HG03558 (cell line): ENCODE data around the gene STK17A.

Source experiments
- ATAC-seq: cut with Tn5 transposase; IDR thresholded peaks from one replicate; pipeline ENCODE4 v1.9.1; 2021; ENCODE audit warnings: moderate number of reproducible peaks; ENCODE audit not compliant: unreplicated experiment; ENCODE audit errors: extremely low read depth

Gene STK17A

DNA sequence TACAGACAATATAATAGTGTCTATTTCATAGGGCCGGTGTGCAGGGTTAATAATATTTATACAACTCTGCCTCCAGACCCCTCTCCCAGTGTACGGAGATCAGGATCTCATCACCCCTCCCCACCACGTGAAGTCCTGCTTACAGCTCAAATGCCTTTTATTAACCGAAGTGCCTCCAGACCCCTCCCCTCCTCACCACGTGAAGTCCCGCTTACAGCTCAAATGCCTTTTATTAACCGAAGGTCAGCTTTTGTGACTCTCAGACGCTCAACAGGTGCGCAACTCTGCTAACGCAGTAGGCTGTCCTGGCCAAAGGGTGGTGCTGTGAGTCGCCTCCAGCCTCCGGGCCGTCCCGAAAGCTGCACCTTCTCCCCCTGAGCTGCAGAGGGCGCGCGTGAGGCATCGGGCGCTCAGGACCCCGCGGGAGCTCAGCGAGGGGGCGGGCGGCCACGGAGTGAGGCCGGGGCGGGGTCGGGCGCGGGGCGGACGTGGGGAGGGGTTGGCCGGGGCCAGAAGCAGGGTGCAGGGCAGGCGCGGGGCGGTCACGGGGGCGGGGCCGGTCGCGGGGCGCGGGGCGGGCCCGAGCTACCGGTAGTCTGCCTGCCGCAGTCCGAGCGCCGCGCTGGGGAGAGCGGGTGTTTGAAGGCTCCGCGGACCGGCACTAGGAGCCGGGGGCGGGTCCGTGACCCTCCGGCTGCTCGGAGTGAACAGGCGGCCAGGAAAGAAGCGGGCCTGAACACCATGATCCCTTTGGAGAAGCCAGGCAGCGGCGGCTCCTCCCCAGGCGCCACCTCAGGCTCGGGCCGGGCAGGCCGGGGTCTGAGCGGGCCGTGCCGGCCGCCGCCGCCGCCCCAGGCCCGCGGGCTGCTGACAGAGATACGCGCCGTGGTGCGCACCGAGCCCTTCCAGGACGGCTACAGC is at the start of gene STK17A:
Gene STK17A (plus strand): TSS at position 606 of the 921 bp plus-strand sequence. CDS start 136 bp downstream, at position 742.
- ATAC-seq = peak; percentile 33

DNA sequence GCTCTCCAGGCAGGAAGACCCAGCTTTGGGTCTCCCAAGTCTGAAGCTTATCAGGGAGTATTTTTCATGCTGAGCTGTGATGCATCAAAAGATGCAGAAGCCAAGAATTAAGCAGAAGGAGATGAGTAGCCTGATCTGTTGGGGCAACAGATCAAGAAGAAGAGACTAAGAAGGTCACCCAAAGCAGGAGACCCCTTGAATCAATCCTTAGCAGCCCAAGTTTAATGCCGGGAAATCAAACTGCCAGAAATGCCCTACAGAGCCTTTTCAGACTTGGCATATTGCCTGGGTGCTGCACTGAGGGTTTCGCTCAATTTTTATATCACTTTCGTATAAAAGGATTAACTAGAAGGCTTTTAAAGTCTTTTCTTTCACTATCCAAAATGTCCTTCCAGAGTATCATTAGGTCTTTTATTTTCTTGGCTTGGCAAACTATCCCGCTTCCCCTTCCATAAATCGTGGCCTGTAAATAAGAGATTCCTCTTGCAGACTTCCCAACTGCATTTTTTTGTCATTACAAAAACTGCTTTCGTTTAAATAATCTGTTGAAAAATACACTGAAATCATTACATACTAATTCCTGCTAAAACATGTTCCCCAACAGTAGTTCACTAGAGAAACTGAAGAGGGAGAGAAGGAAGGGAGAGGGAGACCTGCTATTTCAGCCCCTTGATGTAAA is 49.0 kb upstream of the STK17A start:
- ATAC-seq = no peak

DNA sequence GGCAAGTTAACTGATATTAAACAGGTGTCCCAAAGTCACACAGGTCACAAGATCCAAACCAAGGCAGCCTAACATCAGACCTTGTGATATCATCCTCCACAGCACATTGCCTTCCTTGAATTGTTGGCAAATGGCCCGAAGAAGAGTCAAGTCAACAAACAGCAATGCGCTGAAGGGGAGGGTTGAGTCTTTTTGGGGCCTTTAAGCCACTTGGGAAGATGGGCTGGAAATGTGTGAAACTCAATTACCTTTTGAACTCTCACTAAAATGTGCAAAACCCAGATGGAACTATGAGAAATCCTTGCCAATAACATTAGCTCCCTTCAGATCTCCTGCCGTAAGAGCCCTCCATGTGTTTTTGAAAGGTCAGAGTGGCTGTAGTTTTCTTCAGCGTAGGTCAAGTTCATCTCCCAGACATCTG is 47.9 kb upstream of the STK17A start:
- ATAC-seq = no peak

DNA sequence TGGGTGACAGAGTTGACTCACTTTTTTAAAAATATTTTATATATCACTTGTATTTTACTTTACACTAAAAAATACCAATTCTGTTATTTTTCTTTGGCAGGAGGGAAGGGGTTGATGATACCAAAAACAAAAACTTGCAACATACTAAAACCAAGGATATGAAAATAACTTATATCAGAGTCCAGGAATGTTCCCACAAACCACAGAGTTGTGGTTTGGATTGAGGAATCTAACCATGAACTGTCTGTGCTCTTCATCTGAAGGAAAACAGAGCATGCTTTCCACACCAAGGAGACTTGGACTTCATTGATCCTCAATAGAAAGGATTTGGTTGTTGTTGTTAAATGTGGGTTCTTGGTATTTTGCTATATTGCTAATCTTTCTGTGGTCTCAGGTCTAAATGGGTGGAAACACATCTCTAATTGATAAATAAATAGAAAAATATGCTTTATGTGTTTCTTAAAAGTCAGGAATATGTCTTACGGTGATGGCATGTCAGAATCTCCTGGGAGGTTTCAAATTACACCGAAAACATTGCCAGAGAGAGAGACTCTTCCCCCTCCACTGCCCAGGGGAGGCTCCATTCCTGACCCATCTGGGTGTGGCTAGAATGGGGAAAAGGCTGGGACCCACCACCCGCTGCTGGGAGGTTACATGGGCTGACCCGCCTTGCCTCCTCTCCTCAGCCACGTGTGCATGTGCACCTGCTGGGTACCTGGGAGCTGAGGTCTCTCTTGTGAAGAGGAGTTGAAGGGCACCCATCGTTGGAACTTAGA is 46.9 kb upstream of the STK17A start:
- ATAC-seq = no peak

DNA sequence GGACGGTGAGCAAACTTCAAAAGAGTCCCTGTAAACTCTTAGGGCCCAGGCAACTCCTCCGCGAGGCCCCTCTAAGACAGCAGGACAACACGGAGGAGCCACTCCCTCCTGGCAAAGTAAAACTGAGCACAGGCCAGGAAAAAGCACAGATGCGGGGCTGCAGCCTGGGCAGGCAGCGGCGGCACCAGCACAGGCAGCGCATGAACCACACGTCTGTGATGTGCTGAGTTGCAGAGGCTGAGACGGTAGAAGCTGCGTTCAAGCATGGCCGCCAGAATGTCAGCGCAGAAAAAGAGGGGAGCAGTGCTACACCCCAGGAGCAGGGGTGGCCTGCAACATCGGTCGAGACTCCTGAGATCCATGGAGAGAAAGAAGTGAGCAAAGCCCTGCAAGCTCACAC is 46.1 kb upstream of the STK17A start:
- no peak for ATAC-seq

DNA sequence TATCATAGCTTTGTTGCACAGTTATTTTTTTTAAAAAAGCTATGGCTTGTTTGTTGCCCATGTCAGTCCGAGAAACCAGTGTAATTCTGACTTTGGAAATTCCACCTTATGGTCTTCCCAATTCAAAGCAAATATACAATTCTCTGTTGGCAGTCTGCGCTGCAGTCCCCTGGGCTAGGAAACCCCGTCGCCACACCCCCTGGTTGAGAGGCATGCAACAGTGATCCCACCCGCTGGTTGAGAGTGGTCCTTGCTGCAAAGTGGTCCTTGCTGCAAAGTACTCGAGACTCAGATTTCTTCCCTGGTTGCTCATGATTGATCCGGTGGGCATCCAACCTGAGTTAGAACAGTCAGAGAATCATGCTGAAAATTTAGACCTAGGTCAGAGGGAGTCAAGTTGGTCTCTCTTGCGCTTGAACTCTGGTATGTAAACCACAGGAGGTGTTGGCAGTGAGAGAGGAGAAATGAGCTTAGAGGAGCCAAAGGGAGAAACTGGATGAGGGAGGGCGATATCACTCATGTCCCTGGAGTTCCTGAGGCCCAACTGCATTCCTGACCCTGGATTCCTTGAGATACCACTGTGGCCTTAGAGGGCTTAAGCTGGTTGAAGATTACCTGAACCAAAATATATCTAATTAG is 45.0 kb upstream of the STK17A start:
- ATAC-seq = no peak

DNA sequence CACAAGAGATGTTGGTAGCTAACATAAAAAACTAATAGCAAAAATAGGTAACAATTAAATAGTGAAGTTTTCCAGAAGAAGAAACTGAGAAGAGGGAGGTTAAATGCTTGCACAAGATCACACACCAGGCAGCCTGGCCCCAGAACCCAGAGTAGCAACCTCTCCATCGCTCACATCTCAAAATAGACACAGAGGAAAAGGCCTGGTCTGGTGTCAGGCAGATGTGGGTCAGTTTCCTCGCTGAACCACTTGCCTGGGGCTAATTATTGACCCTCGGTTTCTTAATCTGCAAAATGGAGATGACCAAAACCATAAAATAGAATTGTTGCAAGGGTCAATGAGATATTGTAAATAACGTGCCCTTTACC is 44.5 kb upstream of the STK17A start:
- no peak for ATAC-seq

DNA sequence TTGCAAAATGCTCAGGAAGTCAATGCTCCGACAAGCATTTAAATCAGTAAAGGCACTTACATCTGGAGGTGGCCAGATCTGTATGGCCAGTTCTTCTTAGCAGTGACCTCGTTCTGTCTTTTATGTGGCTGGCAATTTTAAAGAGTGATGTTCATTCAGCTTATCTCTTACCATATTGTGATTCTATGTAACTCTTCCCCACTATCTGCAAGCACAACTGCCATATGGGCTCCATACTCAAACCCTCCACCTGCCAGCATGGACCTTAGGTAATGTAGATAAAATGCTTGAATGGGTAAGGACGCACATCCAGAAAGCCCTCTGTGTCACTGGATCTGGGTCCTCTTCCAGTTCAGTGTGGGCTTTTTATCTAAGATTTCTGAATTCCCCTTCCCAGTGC is 42.4 kb upstream of the STK17A start:
- ATAC-seq = no peak

DNA sequence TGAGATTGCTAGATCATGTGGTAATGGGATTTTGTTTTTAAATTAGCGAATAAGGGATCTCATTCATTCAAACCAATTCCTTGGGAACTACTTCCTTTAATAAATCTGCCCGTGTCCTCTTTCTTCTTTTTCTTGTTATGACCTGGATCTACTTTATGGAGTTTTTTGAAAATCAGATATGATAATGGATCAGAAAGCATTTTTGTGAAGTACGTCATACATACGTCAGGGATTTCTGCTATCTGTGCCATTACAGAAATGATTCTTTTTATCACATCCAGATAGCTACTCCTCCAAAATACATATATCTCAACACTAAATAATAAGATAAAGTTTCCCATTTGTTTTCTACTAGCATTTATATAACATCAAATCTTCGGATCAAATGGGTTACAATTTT is 40.2 kb upstream of the STK17A start:
- ATAC-seq = no peak

DNA sequence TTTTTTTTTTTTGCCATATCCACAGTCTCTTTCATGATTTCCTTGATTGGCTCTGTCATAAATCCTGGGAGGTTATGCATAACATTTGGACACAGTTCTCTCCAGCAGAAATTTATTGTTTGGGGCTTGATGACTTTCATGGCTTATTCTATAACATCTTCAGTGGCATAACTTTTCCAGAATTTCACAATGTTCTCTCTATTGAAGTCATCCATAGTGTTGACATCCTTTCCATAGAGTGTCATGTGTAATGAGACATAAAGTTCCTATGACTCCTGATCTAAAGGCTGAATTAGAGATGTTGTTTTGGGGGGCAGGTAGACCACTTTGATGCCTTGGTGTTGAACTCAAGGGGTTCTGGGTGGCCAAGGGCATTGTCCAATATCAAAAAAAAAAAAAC is 36.7 kb upstream of the STK17A start:
- no peak for ATAC-seq

DNA sequence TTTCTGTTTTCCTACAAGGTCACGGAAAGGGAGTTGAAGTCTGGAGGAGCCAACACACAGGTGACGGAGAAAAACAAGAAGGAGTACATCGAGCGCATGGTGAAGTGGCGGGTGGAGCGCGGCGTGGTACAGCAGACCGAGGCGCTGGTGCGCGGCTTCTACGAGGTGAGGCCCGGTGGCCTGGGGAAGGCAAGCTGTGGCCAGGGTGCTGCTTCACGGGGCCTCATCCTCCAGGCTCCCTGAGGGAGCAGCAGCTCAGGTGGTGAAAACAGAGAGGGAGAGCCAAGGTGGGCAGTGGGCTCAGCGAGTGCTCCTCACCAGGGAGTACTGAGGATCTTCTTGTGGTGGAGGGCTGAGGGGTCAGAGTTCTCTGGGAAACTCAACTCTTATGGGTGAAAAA is 32.5 kb upstream of the STK17A start:
- ATAC-seq = no peak

DNA sequence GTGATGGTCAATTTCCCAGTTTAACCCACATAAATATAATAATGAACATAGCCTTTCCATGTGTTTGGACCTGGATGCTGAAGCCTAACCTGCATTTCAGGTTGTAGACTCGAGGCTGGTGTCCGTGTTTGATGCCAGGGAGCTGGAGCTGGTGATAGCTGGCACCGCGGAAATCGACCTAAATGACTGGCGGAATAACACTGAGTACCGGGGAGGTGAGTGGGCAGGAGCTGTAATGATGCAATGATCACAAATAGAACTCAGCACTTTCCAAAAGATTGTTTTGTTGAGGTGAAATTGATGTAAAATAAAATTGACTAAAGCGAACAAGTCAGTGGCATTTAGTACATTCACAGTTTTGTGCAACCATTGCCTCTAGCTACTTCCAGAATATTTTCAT is 30.8 kb upstream of the STK17A start:
- no peak for ATAC-seq

DNA sequence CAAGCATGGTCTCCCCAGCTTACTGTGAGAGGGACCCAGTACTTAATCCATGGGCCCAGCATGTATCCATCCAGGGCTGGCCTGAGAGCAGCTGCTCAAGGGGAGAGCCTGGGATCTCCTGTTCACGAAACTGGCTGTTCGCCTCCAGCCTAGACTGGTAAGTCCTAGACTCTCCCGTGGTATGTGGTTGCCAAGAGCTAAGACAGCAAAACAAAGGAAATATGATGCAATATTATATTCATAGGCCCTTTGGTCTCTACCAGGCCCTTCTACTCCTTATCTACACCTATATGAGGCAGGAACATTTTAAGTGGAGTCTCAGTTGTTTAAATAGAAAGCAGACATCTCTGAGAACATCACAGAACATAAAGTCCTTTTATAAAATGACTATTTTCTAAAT is 28.9 kb upstream of the STK17A start:
- no peak for ATAC-seq

DNA sequence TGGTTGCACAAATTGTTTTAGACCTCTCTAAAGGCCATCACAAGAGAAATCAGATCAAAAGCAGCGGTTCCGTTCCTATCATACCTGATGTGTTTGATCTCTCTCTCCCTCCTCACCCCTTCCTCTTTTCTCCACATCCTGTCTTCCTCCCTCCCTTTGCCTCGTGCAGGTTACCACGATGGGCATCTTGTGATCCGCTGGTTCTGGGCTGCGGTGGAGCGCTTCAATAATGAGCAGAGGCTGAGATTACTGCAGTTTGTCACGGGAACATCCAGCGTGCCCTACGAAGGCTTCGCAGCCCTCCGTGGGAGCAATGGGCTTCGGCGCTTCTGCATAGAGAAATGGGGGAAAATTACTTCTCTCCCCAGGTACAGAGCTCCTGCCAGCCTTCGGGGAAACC is 28.5 kb upstream of the STK17A start:
- no peak for ATAC-seq

DNA sequence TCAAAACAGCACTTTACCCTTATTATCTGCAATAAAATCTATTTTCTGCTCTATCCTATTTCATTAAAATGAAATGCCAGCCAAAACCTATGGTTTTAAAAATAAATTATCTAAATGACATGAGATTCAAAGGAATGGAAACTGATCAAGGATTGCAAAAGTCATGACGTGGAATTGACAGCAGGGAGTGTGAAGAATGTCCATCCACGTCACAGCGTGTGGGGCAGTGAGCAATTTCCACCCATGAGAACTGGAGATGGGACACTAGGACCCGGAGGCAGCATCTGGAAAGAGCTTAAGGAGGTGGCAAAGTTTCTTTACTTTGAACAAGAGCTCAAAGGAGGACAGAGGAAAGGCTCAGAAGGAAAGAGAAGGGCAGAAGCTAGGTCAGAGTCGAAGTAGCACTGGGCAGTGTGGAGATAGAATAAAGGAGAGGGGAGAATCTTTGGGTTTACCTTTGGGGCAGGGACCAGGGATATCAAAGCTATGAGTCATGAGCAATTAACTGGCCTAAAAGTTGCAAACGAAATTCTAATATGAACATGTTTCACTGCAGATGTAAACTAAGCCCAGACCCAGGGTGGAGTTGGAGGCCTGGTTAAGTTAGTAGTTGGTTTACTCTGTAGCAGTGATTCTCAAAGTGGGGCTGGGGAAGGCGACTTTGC is 24.9 kb upstream of the STK17A start:
- no peak for ATAC-seq

DNA sequence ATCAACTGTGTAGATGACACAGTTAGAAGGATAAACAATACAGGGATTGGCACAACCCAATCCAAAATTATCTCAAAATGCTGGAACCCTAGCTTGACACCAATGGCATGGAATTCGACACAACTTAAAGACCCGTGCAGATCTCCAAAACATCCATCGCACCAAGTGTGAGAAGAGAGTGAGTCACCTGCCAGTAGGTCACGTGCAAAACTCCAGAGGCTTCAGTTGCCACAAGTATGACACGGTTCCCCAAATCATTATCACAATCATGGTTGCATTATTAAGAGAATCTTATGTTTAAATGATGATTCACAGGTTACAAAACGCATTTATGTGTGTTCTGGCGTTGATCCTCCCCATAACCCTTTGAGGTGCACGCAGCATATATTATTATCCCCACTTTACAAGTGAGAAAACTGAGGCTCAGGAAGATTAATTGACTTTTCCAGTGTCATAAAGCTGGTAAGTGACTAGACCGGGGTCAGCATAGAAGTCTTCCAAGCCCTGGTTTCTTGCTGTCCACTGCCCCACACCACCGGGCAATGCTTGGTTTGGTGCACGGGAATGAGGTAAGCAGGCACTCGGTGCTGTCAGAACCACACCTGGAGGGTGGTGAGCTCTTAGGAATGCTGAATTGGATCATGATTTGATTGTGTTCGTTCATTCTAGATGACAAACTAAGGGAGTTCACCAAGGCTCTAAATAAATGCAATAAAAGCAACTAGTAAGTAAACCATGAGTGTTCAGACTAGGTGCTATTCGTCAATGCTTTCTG is 23.6 kb upstream of the STK17A start:
- no peak for ATAC-seq

DNA sequence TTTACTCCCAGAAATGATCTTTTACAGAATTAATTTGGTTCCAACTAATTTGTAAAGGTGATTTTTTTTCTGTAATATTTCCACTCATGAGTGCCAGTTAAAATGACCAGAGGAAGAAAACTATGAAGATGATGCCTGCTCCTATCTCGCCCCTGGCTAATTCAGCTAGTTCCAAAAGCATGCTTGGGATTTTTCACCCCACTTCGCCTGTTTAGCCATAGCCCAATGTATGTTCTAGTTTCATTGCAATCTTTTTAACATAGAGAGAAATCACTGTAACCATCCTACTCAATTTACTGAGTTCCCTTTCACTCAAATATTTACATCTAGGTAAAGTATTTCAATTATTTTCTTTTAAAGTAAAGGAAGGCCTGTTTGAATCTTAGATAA is 23.0 kb upstream of the STK17A start:
- ATAC-seq = no peak

DNA sequence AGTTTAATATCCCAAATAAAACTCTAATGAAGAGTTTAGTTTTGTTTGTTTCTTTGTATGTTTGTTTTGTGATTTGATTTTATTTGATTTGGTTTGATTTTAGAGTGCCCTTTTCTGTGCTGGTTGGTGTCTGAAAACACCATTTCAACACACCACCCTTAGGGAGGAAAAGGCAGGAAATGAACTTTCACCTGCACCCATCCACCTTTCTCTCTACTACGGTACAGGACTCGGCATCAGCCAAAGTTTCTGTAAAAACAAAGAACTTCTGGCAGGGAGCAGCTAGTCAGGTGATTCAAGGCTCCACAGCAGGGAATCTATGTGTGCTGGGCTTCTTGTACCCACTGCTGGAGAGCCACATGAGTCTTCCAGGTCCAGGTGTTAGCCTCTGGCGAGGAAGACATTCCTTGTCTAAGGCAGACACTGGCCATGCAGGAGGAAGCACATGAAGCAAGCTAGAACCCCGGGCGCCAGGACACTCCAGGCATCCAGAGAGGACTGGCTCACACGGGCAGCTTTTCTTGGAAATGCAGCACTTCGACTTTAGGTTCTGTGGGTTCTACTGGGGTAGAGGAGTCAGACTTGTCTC is 22.1 kb upstream of the STK17A start:
- no peak for ATAC-seq

DNA sequence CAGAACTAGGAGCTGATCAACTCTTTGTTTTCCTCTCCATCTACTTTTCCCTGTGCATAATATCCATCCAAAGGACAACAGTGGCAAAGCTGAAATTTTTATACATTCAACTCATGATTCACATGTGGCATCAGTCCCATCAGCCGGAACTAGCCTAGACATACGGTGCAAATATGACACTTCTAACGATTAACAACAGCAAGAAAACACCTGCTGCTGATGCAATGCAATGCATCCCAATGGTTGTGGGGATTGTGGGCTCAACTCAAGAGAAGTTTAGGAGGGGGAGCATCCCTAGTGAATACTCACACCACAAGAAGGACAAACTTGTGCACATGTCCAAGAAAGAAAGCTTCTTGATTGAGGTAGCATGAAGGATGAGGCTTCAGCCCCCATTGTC is 20.5 kb upstream of the STK17A start:
- ATAC-seq = no peak
